AG04449 (cell line): Measurements from ENCODE around the gene DNAJC30.
A peak's percentile ranks its signal among the peaks of the same experiment; 100 is the strongest.
"Not testable (repeated sequence)": the region's sequence is repeated elsewhere in the genome, so short reads cannot be mapped to it uniquely, and the experiment has no call there.

Experiments used
- CTCF ChIA-PET: fragments of 350-600 bp; formaldehyde crosslinking; extraction: SDS; loops from one replicate; lab custom pipeline; 2021; ENCODE audit warnings: antibody characterized with exemption; lab: Yijun Ruan, JAX
- POLR2A ChIA-PET: fragments of 400-600, 350-600 bp; formaldehyde crosslinking; extraction: SDS; loops from one replicate; lab custom pipeline; 2020; ENCODE audit warnings: antibody characterized with exemption, inconsistent platforms; lab: Yijun Ruan, JAX
- DNase-seq: peaks from one replicate; pipeline ENCODE4 v3.0.0-alpha.2; 2010; ENCODE audit warnings: low read depth, low spot score
- H3K4me3 ChIP-seq: 2 replicates; pipeline ENCODE4 v1.5.1; 2011; ENCODE audit warnings: low read depth, mild to moderate bottlenecking, control low read depth, low read length
- CTCF ChIP-seq: IDR thresholded peaks from one replicate; pipeline ENCODE4 v1.5.1; 2011; ENCODE audit warnings: mild to moderate bottlenecking, moderate library complexity, low read length, control low read depth, inconsistent platforms; ENCODE audit not compliant: insufficient read depth; ENCODE audit errors: missing control alignments

The DNAJC30 gene

DNA sequence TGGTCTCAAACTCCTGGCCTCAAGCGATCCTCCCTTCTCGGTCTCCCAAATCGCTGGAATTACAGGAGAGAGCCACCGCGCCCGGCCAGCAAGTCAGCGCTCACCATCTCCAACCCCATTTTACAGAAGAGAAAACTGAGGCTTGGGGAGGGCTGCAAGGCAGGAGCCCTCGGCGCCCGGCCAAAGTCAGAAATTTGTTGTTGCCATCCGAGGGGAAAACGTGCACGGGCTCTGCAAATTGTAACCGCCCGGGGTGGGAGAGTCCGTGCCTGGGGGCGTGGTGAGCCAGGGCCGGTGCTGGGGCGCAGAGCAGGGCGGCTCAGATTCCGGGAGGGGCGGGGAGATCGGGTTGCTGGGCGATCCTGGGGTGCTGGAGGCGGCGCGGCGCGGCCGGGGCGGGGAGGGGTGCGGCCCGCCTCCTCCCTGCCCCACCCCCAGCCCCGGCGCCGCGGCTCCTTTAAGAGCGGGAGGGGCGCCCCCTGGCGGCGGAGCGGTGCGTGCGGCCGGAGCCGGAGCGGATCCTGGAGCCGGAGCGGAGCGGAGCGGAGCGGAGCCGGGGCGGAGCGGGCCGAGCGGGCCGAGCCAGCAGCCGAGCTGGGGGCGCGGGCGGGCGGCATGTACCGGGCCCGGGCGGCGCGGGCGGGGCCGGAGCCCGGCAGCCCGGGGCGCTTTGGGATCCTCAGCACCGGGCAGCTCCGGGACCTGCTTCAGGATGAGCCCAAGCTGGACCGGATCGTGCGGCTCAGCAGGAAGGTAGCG lies 15.7 kb downstream of the DNAJC30 start, which contains the start of gene VPS37D:
Gene VPS37D, plus strand, starts transcription at position 488 of the 759 bp plus-strand sequence. Its CDS starts 128 bp downstream, at position 616.
- CTCF ChIA-PET: interaction anchor here (0.6 to 3.3 kb wide), 39 partner anchors 8 to 128 kb away, joined by 3 to 34 read pairs (median 4); partner anchors contain the start of gene BUD23
- TF ChIP-seq CTCF: peak; percentile 84
- H3K4me3 ChIP-seq: peak within 1 kb of the TSS; percentile 72
- POLR2A ChIA-PET: no interaction called here
- peak; percentile 3 for DNase-seq

DNA sequence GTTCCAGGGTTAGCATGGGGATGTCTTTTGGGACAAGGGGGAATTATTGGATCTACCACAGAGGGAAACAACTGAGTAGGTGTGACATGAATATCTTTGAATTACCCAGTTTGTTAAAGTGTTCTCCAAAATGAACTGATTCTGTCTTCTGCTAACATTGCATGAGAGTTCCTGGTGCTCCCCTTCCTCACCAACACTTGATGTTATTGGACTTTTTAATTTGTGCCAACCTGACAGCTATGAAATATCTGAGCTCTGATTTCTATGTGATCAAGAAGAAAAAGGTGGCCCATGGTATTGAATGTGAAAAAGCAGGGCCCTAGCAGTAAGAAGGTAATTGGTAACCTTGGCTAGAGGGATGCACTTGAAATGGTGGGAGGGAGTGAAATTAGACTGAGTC lies 20.2 kb downstream of the DNAJC30 start:
- POLR2A ChIA-PET: no interaction called here
- DNase-seq: no peak
- no peak overlapping the region for H3K4me3 ChIP-seq
- no peak for TF ChIP-seq CTCF
- CTCF ChIA-PET: no interaction called here

DNA sequence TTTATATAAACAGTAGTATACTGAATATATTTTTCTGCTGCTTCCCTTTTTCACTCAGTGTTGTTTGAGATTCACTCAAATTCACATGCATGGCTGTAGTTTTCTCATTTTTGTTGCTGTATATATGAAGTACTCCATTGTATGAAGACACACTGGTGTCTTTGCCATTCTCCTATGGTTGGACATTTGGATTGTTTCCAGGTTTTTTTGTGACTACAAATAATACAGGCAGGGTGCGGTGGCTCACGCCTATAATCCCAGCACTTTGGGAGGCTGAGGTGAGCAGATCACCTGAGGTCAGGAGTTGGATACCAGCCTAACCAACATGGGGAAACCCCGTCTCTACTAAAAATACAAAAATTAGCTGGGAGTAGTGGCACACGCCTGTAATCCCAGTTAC lies 22.7 kb downstream of the DNAJC30 start:
- POLR2A ChIA-PET, DNase-seq, H3K4me3 ChIP-seq: not testable (repeated sequence)
- CTCF ChIA-PET: interaction anchor here (1.1 kb wide), 1 partner anchor 32 kb away, joined by 3 read pairs; no protein-coding TSS in a partner anchor

- POLR2A ChIA-PET: no interaction called here
- DNase-seq: no peak
- CTCF ChIA-PET: interaction anchor here (1.0 kb wide), 1 partner anchor 8 kb away, joined by 3 read pairs; the partner anchor contains the start of gene VPS37D
- no peak overlapping the region for H3K4me3 ChIP-seq
- TF ChIP-seq CTCF: no peak
These were observed 23.3 kb downstream of the DNAJC30 start for GRCh38 chr7:73659983-73660382.

DNA sequence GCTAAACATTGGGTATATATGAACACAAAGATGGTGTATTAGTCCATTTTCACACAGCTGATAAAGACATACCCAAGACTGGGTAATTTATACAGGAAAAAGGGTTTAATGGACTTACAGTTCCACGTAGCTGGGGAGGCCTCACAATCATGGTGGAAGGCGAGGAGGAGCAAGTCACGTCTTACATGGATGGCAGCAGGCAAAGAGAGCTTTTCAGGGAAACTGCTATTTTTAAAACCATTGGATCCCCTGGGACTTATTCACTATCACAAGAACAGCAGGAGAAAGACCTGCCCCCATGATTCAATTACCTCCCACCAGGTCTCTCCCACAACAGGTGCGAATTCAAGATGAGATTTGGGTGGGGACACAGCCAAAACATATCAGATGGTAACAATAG lies 27.9 kb downstream of the DNAJC30 start:
- DNase-seq, POLR2A ChIA-PET: not testable (repeated sequence)
- CTCF ChIA-PET: interaction anchor here (1.8 to 2.0 kb wide), 2 partner anchors 13 to 49 kb away, joined by 6 read pairs; no protein-coding TSS in a partner anchor

GRCh38 chr7:73652541-73652949 lies 30.7 kb downstream of the DNAJC30 start:
- POLR2A ChIA-PET: no interaction called here
- DNase-seq: no peak
- TF ChIP-seq CTCF: no peak
- no peak overlapping the region for H3K4me3 ChIP-seq
- CTCF ChIA-PET: interaction anchor here (1.4 to 1.8 kb wide), 4 partner anchors 12 to 45 kb away, joined by 4 to 6 read pairs (median 5); no protein-coding TSS in a partner anchor

More for the DNA sequence above, 27.9 kb downstream of the DNAJC30 start:
- not testable (repeated sequence) for H3K4me3 ChIP-seq

DNA sequence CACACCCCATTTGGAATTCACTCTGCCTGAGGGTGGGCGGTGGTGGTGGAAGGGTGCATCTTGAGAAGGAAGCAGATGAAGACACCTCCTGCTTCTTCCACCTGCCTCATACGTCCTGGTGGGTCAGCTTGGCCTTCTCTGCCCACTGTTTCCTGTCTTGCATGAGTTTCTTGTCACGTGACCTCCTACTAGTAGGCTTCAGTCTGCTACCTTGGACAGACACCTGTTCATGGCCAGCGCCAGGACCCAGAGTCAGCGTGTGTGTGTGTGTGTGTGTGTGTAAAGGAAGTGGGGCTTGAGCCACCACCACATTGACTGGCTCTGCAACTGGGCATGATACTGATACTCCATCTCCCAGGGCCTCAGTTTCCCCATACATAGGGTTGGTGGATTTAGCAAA lies 32.7 kb downstream of the DNAJC30 start:
- H3K4me3 ChIP-seq: no peak overlapping the region
- ChIA-PET CTCF (no interaction called here), POLR2A (no interaction called here)
- no peak for TF ChIP-seq CTCF
- DNase-seq: no peak
